HG02870 (cell line): ENCODE measurements around the gene APOB.

Experiments used
- ATAC-seq: cut with Tn5 transposase; IDR thresholded peaks from one replicate; pipeline ENCODE4 v1.9.1; 2021; ENCODE audit warnings: mild to moderate bottlenecking, moderate library complexity; ENCODE audit not compliant: unreplicated experiment

APOB gene, protein sequence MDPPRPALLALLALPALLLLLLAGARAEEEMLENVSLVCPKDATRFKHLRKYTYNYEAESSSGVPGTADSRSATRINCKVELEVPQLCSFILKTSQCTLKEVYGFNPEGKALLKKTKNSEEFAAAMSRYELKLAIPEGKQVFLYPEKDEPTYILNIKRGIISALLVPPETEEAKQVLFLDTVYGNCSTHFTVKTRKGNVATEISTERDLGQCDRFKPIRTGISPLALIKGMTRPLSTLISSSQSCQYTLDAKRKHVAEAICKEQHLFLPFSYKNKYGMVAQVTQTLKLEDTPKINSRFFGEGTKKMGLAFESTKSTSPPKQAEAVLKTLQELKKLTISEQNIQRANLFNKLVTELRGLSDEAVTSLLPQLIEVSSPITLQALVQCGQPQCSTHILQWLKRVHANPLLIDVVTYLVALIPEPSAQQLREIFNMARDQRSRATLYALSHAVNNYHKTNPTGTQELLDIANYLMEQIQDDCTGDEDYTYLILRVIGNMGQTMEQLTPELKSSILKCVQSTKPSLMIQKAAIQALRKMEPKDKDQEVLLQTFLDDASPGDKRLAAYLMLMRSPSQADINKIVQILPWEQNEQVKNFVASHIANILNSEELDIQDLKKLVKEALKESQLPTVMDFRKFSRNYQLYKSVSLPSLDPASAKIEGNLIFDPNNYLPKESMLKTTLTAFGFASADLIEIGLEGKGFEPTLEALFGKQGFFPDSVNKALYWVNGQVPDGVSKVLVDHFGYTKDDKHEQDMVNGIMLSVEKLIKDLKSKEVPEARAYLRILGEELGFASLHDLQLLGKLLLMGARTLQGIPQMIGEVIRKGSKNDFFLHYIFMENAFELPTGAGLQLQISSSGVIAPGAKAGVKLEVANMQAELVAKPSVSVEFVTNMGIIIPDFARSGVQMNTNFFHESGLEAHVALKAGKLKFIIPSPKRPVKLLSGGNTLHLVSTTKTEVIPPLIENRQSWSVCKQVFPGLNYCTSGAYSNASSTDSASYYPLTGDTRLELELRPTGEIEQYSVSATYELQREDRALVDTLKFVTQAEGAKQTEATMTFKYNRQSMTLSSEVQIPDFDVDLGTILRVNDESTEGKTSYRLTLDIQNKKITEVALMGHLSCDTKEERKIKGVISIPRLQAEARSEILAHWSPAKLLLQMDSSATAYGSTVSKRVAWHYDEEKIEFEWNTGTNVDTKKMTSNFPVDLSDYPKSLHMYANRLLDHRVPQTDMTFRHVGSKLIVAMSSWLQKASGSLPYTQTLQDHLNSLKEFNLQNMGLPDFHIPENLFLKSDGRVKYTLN (N-terminal part only)

GRCh38 chr2:21043744-21044532 is at the start of gene APOB:
TSS of gene APOB (minus strand) at chr2:21044073. CDS start at chr2:21043945, 128 bp downstream.
- no peak for ATAC-seq

DNA sequence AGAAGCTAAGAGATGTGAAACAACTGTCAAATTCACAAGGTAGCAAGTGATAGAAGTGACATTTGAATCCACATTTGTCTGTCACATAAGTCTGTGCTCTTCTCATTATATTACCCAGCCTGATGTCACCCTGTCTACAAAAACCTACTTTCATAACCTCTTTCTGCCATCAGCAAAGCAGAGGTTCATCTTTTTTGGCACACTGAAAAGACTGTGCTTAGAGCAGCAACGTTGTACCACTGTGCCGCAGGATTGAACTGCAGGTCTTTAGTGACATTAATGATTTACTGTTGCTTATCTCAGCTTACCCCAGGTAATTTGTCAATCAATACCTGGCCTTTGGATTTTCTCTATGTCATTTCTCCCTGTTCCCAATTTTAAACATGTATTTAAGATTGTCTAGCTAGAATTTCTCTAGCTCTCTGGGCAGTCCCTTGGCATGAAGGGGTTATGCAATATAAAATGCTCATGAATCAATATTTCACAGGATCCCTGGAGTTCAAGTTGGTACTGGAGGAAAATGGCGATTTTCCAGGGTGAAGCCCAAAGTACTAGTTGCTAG is 48.5 kb upstream of the APOB start:
- ATAC-seq = no peak

DNA sequence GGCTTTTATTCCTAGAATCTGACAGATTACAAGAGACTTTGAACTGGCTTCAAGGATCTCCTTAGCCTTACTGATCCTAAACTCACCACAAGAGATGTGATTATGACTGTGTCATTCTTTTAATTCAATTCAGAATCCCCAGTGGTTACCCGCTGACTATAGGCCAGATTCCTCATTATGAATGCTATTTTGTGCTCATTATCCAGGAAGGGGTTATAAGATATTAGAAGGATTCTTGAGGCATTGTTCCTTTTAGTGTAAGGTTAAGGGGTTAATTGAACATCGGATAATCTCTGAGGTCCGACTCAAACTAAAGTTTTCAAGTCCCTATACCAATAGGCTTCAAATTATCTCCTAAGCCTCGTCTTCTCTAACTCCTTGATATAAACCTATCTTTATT is 40.5 kb upstream of the APOB start:
- no peak for ATAC-seq

DNA sequence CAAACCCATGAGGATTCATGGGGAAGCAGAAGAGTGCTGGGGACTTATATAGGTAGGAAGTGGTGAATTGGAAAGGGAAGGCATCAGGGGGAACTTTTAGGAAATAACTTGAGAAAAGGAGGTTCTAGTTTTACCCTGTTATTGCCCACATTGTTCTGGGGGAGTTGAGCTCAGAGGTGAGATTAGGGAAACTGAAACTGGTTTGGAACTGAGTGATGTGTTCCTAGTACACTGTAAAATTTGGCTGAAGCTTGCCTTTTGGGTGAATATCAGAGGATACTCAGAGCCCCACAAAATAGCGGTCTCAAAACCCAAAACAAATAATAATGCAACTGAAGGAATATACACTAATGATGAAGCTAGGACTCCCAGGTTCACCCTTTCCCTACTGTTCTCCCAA is 39.6 kb upstream of the APOB start:
- ATAC-seq = no peak

DNA sequence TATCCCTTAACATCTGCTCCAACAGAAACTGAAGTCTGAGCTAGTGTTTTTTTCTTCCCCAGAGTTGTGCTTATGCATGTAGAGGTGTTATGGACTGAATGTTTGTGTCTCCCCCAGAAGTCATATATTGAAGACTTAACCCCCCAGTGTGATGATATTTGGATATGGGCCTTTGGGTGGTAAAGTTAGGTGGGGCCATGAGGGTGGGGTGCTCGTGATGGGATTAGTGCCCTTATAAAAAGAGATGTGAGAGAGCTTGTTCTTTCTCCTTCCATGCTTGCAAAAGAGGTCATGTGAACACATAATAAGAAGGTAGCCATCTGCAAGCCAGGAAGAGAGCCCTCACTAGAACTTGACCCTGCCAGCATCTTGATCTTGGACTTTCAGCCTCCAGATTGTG is 34.4 kb upstream of the APOB start:
- no peak for ATAC-seq

DNA sequence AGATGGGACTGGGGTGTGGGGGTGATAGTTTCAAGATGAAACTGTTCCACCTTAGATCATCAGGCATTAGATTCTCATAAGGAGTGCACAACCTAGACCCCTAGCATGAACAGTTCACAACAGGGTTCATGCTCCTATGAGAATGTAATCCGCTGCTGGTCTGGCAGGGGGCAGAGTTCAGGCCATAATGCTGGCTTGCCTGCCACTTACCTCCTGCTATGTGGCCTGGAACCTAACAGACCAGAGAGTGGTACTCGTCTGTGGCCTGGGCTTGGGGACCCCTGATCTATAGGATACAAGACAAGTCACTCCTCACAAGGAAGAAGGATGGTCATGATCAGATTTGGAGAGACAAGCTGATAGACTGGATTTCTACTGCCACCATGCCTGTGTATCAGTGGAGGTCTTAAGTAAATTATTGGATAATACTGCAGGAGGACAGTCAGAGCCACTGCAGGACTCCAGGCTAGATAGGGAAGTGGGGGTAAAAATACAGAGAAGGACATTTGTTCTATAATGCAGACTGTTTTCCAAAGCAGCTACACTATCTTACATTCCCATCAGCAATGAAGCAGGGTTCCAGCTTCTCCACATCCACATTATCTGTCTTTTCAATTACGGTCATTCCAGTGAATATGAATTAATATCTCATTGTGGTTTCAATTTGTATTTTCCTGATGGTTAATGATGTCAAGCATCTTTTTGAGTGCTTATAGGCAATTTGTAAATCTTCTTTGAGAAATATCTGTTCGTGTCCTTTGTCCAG is 28.8 kb upstream of the APOB start:
- ATAC-seq = no peak

- ATAC-seq = no peak
These were observed 26.7 kb upstream of the APOB start for GRCh38 chr2:21070341-21071257.

DNA sequence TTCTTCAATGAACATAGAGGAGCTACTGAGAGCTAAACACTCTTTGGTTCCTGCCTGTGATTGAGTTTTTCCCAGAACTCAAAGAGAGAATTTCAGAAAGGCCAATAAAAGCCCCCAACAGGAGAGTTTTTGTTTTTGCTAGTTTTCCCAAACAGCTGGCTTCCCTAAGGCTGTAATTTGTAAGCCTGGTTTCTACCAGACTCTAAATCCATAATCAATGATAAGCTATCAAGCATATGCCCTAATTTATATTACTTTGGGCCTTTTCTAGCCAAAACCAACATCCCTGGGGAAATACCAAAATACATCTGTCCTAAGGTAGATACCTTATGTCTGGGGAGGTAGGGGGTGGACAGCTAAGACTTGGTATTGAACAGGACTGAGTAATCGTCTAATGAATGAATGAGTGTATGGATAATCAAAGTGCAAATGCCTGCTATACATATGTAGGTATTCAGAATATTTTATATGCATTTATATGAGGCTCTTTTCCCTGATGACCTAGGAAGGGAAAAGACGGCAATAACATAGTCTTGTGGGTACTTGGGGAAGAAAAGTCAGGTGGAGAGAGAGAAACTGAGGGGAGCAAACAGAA is 26.0 kb upstream of the APOB start:
- no peak for ATAC-seq

GRCh38 chr2:21067859-21068537 is 24.1 kb upstream of the APOB start:
- no peak for ATAC-seq

DNA sequence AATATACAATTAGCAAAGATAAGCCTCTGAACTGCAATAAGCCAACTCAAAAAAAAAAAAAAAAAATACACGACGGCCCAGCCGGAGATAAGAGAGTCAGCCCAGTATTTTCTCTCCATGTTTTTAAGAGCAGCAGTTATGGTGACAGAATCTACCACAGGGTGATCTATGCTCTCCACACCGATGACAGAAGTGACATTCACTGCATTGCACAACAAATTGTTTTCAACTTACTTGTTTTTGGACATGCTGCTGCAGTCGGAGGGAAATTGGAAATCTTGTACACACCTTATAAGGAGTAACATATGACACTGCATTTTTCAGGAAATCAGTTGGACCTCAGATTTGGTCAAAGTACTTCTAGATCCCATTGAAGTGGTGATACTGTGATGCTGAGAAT is 23.3 kb upstream of the APOB start:
- ATAC-seq = no peak

- ATAC-seq = no peak
These were observed 16.2 kb upstream of the APOB start for GRCh38 chr2:21059885-21060610.

DNA sequence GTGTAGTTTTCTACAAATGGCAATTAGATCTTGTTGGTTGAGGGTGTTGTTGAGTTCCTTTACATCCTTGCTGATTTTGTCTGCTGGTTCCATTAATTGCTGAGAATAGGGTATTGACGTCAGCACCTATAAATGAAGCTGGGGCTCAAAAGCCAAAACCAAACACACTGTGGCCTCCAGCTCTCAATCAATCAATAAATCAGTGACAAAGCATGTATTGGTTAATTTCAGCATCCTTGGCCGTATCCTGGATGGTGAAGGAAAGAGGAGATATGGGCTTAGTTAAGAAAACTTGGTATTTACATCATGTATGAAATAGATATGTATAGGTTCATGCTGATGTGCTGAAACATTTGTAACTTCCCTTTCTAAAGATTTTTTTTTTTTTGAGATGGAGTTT is 13.2 kb upstream of the APOB start:
- no peak for ATAC-seq

DNA sequence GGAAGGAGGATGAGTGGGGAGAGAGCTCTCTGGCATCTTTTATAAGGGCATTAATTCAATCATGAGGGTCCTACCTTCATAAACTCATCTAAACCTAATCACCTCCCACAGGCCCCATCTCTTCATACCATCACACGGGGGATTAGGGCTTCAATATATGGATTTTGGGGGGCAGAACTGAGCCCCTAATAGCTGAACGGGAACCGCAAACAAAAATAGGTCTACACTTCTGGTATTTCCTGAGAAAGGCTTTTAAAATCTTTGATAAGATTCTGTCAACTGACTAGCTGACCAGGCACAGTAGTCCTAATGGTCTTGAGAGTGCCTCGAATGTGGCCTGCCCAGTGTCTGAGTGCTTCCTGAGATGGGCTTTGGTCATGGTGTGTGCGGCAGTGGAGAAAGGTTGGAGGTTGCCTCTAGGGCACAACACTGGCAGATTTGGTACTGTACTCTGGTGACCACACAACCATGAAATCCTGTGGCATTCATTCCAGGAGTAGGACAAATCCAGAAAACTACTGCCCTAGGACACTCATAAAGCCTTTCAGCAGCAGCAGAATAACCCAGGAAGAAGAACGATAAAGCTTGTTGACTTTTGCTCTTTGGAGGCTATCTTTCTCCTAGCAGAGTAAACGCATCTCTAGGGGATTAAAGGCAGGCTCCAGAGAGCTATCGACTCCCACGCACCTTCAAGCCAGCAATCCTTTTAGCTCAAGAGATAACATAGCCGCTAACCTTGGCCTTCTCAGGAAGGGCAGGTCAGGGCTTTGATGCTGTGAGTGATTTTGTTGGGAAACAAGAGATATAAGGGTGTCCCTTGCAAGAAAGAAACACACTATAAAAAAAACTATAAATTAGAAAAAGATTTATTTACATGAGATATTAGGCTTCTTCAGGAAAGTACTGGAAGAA is 12.3 kb upstream of the APOB start:
- no peak for ATAC-seq

GRCh38 chr2:21055451-21055850 is 11.6 kb upstream of the APOB start:
- ATAC-seq = no peak

DNA sequence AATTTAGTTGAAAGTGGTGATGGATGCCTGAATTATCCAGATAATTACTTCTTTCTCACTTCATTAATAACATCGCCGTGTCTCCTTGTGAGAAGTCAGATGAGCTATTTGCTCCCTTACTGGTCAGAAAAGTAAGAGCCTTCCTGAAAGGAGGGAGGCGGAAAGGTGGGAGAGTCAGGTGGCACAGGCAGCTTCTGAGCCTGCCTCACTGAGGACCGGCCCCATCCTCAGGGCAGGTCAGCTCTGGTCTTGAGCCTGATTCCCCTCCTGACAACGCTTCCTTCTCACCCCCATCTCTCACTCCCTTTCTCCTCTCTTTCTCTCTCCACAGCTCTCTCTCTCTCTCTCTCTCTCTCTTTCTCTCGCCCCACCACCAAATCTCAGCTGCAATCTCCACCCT is 10.1 kb upstream of the APOB start:
- ATAC-seq = no peak

- ATAC-seq = no peak
These were observed 8.2 kb upstream of the APOB start for GRCh38 chr2:21052044-21052443.
